ENCODE data around the gene SPATA46. TPM values are rescaled to one million over a fixed set of nuclear protein-coding genes. Genes with fewer than 3 reads are reported as not detected.
A peak's percentile ranks its signal among the peaks of the same experiment; 100 is the strongest.
"Not testable (repeated sequence)": the region's sequence is repeated elsewhere in the genome, so short reads cannot be mapped to it uniquely, and the experiment has no call there.

Gene SPATA46
- total RNA-seq, 1 experiment from 2014 or later, result not detected

DNA sequence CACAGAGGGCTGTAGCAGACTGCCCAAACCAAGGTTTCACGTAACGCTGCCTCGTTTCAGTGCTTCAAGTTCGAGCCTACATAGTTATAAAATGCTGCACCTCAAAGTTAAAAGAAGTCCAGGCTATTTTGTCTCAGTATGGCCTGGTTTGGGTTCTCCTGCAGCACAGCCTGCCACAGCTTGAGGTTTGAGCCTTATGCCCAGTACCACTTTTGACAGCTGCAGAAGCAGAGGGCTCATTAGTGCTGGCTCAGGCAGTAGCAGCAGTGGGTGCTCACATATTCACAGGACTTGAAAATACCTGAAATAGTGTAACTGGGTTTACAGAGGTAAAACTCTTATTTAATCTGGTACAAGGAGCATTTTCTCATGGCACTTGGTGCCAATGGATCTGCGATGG is 15.3 kb downstream of the SPATA46 start:
- H3K36me3 ChIP-seq (replicated peaks; ENCODE audit: control insufficient read depth, insufficient read depth, low read length), result no peaks in the 10 kb centered on the region; the same call in 1 of the 2 replicates
- no peaks in the 10 kb centered on the region for H3K27me3 ChIP-seq (ENCODE audit: control insufficient read depth, insufficient read depth, low read length)
- DNase-seq, result no peak
- H3K4me3 ChIP-seq (ENCODE audit: insufficient read depth, low read depth, low read length), result no peak overlapping the region

DNA sequence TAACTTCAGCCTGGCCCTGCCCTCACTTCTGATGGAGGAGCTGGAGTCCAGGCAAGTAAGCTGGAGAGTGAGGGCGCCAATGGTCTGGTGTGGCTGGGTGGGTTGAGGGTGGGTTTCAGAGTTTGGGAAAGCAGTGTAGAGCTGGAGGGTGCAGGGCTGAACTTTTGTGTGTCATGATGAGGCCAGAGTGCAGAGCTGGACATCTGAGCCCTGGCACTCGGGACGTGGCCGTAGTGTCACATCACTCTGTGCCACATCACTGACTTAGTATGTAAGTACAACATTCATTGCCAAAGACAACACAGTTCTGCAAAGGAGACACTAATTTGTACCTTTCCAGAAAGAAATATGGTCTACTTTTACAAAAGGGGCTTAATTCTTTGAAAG is 15.8 kb downstream of the SPATA46 start:
- DNase-seq, result no peak
- H3K27me3 ChIP-seq (ENCODE audit: control insufficient read depth, insufficient read depth, low read length), result no peaks in the 10 kb centered on the region

DNA sequence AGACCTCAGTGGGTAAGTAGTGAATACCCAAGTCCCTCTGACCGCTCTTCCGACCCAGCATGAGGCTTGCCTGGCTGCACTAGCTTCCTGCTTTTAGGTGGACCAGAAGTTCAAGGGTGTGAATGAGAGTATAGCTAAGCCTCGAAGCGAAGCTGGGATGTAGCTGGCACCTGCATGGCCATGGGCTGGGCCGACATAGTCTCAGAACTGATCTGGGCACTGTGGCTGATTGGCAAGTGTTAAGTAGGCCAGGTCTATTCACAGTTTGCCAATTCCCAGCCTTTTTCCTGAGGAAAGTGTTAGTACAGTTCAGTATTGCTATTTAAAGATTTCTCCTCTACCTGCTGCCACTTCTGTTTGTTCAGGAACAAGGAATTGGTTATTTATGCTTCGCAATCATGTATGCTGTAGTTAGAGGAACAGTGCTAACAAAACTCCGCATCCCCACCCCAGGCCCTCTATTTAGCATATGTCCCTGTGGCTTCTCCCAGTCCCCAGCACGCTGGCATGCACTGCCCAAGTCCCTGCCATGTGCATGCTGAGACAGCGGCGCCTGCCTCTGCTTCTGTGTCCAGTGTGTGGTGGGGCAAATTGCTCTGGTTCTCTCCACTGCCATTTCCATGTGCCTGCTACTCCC is 16.3 kb downstream of the SPATA46 start:
- H3K4me3 ChIP-seq (ENCODE audit: insufficient read depth, low read depth, low read length), result no peak overlapping the region
- DNase-seq, result no peak
- no peaks in the 10 kb centered on the region for H3K27me3 ChIP-seq (ENCODE audit: control insufficient read depth, insufficient read depth, low read length)

More for the DNA sequence above, 15.8 kb downstream of the SPATA46 start:
- H3K4me3 ChIP-seq (ENCODE audit: insufficient read depth, low read depth, low read length), result no peak overlapping the region
- no peaks in the 10 kb centered on the region; the same call in 1 of the 2 replicates for H3K36me3 ChIP-seq (replicated peaks; ENCODE audit: control insufficient read depth, insufficient read depth, low read length)

DNA sequence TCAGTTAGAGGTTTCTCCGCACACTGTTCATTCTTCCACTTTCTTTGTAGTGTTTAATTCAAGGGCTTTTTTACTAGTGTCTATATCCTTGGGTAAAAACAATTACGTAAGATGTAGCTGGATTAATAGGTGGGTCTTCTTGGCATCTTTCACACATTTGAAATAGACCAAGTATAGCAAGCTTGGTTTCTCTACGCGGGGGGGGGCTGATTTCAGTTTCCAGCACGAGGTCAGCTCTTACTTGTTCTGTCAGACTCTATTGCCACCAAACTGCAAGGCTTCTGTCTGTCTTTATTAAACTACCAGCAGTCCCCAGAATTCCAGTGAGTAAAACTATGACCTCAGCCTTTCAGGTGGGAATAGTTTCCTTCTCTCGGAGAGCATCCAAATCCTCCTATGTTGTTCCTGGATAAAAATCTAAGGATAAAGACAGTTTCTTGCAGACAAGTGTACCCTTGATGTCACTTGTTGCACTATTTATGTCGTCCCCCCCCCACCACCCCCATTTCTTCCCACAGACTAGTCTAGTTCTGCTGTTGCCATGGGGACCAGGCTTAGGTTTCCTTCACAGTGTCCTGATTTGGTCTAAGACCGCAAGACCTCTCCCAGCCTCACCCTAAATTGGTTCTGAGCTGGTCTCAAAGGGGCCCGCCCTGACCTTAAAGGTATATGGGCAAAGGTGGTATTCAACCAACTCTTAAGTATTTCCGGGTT is 17.0 kb downstream of the SPATA46 start:
- peak; percentile 3 for DNase-seq
- Histone ChIP-seq H3K36me3 (replicated peaks; ENCODE audit: control insufficient read depth, insufficient read depth, low read length) (no peaks in the 10 kb centered on the region; the same call in none of the 2 replicates), H3K4me3 (ENCODE audit: insufficient read depth, low read depth, low read length) (no peak overlapping the region), H3K27me3 (ENCODE audit: control insufficient read depth, insufficient read depth, low read length) (no peaks in the 10 kb centered on the region)

More for the DNA sequence above, 16.3 kb downstream of the SPATA46 start:
- H3K36me3 ChIP-seq (replicated peaks; ENCODE audit: control insufficient read depth, insufficient read depth, low read length), result no peaks in the 10 kb centered on the region; the same call in 1 of the 2 replicates

DNA sequence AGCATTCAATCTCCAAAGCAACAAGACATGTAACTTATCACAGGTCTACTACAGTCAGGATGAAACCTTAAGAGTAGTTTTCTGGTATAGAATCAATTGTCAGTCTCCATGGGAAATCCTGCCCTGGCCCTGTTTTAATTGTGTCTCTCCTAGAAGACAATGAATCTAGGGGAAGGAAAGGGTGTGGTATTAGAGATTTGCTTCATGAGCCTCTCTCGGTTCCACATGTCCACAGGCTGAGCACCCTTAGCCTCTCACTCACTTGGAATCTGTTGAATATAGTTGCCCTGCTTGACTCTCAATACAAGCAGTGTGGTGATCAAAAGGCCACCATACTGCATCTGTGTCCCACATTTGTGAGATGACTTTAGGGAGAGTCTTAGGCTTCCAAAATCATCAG is 17.7 kb downstream of the SPATA46 start:
- Histone ChIP-seq H3K27me3 (ENCODE audit: control insufficient read depth, insufficient read depth, low read length) (no peaks in the 10 kb centered on the region), H3K36me3 (replicated peaks; ENCODE audit: control insufficient read depth, insufficient read depth, low read length) (no peaks in the 10 kb centered on the region; the same call in none of the 2 replicates), H3K4me3 (ENCODE audit: insufficient read depth, low read depth, low read length) (no peak overlapping the region)
- no peak for DNase-seq

DNA sequence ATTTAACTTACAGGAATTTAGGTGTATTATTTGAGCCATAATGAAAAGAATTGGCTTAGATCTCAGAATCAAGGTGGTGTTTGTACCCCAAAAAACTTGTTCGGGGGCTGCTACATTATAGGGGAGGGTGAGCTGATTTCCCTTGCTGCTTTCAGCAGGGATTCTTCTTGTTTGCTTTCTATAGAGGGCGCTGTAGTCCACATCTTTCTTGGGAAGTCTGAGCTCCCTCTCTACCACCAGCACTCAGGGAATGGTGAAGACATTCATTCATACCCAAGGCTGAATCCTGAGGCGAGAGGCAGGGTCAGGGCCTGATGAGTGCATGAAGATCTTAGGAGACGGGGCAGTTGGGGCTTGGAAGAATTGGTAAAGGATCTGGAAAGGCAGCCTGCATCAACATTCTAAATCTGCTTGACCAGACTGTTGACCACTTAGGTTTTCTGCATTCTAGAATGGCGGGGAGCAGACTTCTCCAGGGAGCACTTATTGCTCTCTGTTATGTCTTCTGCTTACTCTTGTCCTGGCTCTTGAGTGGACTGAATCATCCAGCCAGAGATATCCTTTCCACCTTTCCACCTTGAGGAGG is 18.9 kb downstream of the SPATA46 start:
- no peaks in the 10 kb centered on the region; the same call in none of the 2 replicates for H3K36me3 ChIP-seq (replicated peaks; ENCODE audit: control insufficient read depth, insufficient read depth, low read length)
- H3K4me3 ChIP-seq (ENCODE audit: insufficient read depth, low read depth, low read length), result no peak overlapping the region
- no peaks in the 10 kb centered on the region for H3K27me3 ChIP-seq (ENCODE audit: control insufficient read depth, insufficient read depth, low read length)
- peak; percentile 85 for DNase-seq

DNA sequence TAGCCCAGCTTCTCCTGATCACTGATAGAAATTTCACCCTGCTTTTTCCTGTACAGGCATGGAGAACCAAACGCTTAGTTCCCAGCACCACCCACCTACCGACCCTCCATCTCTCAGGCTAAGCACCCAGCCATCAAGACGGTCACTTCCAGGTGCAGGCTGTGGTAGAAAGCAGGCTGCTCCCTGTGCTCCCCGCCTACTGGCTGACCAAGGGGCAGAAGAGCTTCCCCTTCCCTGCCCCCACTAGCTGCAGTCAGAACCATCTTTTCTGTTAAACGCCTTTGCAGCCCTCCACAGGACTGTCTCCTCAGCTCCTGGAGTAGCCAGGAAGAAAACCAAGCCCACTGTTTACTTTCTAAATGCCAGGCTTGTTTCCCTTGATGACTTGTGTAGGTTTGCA is 23.0 kb downstream of the SPATA46 start:
- Histone ChIP-seq H3K27me3 (ENCODE audit: control insufficient read depth, insufficient read depth, low read length) (no peaks in the 10 kb centered on the region), H3K36me3 (replicated peaks; ENCODE audit: control insufficient read depth, insufficient read depth, low read length) (no peaks in the 10 kb centered on the region; the same call in 1 of the 2 replicates), H3K4me3 (ENCODE audit: insufficient read depth, low read depth, low read length) (no peak overlapping the region)
- DNase-seq, result no peak

DNA sequence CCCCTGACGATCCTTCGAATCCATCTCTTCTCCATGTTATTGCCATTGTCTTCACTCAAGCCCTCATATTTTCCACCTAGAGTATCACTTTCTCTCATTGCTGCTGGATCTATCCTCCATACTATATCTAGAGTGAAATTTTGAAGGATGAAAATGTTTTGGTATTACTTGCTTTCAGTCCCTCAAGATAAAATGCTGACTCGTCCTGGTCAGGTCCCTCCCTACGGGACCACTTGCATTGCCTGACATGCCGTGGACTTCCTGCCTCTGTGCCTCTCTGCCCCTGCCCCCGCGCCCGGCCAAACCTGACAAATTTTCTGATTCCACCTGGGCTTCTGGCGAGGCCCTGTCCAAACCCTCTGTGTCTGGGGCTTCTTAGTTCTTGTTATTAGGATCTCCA is 23.6 kb downstream of the SPATA46 start:
- H3K4me3 ChIP-seq (ENCODE audit: insufficient read depth, low read depth, low read length), result no peak overlapping the region
- no peaks in the 10 kb centered on the region; the same call in 1 of the 2 replicates for H3K36me3 ChIP-seq (replicated peaks; ENCODE audit: control insufficient read depth, insufficient read depth, low read length)
- H3K27me3 ChIP-seq (ENCODE audit: control insufficient read depth, insufficient read depth, low read length), result no peaks in the 10 kb centered on the region
- no peak for DNase-seq

DNA sequence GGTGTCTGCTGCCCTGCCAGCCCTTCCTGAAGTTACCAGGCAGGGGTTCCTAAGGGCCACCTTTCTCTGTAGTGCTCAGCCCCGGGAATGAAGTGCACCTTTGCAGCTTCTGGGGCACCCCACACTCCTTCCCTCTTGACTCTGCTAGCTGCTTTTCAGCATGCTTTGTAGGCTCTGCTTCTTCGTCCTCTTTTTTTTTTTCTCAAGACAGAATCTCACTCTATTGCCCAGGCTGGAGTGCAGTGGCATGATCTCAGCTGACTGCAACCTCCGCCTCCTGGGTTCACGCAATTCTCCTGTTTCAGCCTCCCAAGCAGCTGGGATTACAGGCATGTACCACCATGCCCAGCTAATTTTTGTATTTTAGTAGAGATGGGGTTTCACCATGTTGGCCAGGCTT is 24.8 kb downstream of the SPATA46 start:
- not testable (repeated sequence) for H3K27me3 ChIP-seq (ENCODE audit: control insufficient read depth, insufficient read depth, low read length); H3K36me3 ChIP-seq (replicated peaks; ENCODE audit: control insufficient read depth, insufficient read depth, low read length); H3K4me3 ChIP-seq (ENCODE audit: insufficient read depth, low read depth, low read length); DNase-seq

DNA sequence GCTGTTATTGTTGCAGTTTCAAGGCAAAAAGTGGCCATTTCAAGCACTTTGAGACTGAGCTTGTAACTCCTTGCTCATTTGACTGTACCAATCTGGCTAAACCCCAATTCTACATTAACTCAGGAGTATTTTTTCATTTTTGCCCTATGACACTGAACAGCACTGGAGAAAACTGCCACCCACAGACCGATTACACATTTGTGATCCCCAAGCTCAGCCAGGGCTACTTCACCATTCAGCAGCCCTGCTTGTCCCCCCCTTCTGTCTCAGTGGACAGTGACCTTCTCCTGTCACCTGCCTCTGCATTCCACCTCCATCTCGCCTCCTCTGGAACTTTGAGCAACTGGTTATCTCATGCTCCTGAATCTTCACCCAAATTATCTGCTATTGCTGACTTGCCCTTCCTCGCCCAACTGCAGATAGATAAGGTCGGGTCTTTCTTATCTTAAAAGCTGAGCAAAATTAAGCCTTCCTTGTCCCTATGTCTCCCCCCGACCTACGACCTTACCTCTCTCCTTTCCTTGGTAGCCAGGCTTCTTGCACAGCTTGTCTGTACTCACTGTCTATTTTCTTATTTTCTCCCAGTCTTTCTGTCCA is 25.3 kb downstream of the SPATA46 start:
- no peak for DNase-seq
- no peaks in the 10 kb centered on the region; the same call in 1 of the 2 replicates for H3K36me3 ChIP-seq (replicated peaks; ENCODE audit: control insufficient read depth, insufficient read depth, low read length)
- H3K4me3 ChIP-seq (ENCODE audit: insufficient read depth, low read depth, low read length), result no peak overlapping the region
- H3K27me3 ChIP-seq (ENCODE audit: control insufficient read depth, insufficient read depth, low read length), result no peaks in the 10 kb centered on the region

DNA sequence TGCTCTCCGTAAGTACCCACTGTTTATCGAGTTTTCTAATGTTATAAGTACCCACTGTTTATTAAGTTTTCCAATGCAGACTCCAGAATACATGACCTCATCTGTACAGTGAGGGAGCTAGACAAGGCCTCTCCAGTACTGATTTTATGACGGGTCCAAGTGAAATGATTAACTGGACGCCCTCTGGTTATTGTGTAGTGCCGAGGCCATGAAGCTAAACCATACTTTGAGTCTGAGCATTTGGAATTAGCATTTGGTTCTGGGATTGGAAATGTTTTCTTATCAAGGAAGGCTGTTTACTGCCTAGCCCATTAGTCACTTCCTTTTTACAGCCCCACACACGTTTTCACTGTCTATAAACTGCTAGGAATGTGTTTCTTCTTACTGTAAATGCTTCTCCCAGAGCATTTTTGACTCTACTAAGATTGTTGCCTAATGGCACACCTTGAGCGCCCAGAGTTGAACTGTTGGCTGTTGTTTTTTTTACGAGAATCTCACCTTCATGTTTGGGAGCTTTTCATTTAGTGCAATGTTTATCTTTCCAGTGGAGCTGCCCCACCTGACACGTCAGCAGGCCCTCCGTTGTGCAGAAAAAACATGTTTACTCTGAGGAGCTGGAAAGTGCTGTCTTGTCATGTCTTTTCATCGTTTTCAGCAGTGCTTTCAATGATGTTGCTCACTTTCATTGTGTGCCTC is 26.9 kb downstream of the SPATA46 start:
- Histone ChIP-seq H3K27me3 (ENCODE audit: control insufficient read depth, insufficient read depth, low read length) (no peaks in the 10 kb centered on the region), H3K4me3 (ENCODE audit: insufficient read depth, low read depth, low read length) (no peak overlapping the region), H3K36me3 (replicated peaks; ENCODE audit: control insufficient read depth, insufficient read depth, low read length) (no peaks in the 10 kb centered on the region; the same call in 1 of the 2 replicates)
- DNase-seq, result no peak

DNA sequence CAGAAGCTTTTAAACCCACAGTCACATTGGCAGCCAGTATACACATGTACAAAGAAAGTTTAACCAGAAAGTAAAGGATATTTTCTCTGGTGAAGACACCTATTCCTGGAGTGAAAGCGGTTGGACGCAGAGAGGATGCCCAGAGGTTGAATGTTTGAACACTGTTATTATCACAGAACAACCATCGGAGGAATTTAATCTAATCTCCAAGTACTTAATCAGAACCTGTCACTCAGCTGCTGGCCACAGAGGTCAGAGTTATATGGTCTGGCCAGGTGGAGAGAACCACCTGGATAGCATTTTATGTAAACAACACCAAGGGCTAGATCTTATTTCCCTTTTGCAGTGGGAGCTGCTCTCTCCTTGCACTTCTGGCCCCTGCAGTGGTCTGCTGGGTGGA is 29.4 kb downstream of the SPATA46 start:
- H3K4me3 ChIP-seq (ENCODE audit: insufficient read depth, low read depth, low read length), result no peak overlapping the region
- no peaks in the 10 kb centered on the region for H3K36me3 ChIP-seq (replicated peaks; ENCODE audit: control insufficient read depth, insufficient read depth, low read length)
- H3K27me3 ChIP-seq (ENCODE audit: control insufficient read depth, insufficient read depth, low read length), result no peaks in the 10 kb centered on the region
- no peak for DNase-seq

DNA sequence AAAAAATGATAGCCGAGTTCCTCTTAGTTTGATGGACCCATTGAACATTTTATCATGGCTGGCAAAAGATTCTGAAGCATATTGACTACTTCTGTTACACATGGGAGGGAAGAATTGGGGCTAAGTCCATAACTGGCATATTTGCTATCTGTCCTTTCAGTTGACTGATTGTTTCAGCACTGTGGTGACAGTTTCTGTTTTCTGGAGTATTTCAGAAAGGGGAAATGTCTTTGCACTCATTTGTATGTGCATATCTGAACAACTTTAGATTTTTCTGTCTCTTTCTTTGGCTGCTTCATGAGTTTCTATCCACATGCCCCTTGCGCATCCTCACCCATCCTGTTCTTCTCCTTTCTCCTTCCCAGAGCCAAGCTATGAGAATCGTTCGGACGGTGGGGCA is 33.2 kb downstream of the SPATA46 start:
- no peaks in the 10 kb centered on the region for H3K36me3 ChIP-seq (replicated peaks; ENCODE audit: control insufficient read depth, insufficient read depth, low read length)
- H3K27me3 ChIP-seq (ENCODE audit: control insufficient read depth, insufficient read depth, low read length), result no peaks in the 10 kb centered on the region
- no peak for DNase-seq
- H3K4me3 ChIP-seq (ENCODE audit: insufficient read depth, low read depth, low read length), result no peak overlapping the region

DNA sequence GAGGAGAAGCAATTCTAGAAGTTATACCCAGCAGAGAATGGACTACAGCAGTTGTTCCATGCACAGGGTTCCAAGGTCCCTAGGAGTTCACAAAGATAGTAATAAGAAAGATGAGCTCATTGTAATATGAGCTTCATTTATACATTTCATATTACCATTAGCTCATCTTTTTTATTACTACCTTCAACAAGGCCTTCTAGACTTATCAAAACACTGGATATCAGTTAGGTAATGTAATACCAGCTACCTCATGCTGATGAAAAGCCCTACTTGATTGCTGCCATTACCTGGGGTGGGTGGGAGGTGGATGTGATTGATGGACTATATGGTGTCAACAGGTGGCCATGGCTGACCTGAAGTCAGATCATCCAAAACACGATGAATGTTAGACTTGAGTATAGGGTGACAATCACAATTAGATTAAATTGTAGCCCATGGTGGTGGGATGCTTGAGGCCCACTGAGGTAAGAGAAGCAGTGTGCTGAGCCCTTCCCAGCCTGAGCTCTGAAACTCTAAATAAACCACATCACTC is 34.1 kb downstream of the SPATA46 start:
- DNase-seq, result no peak
- Histone ChIP-seq H3K4me3 (ENCODE audit: insufficient read depth, low read depth, low read length) (no peak overlapping the region), H3K27me3 (ENCODE audit: control insufficient read depth, insufficient read depth, low read length) (no peaks in the 10 kb centered on the region), H3K36me3 (replicated peaks; ENCODE audit: control insufficient read depth, insufficient read depth, low read length) (no peaks in the 10 kb centered on the region)
